ENCODE data around the gene CCDC43.
A peak's percentile ranks its signal among the peaks of the same experiment; 100 is the strongest.
"Not testable (repeated sequence)": the region's sequence is repeated elsewhere in the genome, so short reads cannot be mapped to it uniquely, and the experiment has no call there.

CCDC43 gene, protein sequence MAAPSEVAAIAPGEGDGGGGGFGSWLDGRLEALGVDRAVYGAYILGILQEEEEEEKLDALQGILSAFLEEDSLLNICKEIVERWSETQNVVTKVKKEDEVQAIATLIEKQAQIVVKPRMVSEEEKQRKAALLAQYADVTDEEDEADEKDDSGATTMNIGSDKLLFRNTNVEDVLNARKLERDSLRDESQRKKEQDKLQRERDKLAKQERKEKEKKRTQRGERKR

DNA sequence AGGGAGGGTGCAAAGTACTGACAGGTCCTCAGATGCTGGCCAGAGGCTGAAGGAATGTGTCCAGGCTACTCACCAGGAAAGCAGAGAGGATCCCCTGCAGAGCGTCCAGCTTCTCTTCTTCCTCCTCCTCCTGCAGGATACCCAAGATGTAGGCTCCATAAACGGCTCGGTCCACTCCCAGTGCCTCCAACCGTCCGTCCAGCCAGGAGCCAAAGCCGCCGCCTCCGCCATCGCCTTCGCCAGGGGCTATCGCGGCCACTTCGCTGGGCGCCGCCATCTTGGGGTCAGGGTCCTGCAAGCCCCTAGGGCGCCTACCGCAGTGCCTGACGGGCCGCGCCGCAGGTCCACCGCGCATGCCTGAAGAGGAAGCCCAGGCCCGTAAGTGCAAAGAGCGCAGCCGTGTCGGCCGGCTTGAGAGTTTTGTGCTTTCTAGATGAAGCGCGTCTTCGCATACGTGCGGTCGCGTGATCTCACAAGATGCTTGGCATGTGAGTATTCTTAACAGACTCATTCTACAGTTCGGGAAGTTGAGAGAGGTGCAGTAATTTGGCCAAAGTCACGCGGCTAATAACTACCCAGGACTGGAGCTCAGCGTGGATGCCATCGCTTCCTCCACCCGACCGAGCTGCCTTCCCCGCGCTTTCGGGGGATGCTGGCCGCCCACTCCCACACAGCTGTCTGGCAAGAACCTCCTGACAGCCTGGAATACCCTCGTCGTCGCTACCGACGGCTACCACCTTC is at the start of gene CCDC43:
CCDC43 (minus strand) TSS at position 300 of the 741 bp plus-strand sequence; CDS start at position 277, 23 bp downstream.
- peak; percentile 76 for DNase-seq (ENCODE audit: low read depth, low spot score)

DNA sequence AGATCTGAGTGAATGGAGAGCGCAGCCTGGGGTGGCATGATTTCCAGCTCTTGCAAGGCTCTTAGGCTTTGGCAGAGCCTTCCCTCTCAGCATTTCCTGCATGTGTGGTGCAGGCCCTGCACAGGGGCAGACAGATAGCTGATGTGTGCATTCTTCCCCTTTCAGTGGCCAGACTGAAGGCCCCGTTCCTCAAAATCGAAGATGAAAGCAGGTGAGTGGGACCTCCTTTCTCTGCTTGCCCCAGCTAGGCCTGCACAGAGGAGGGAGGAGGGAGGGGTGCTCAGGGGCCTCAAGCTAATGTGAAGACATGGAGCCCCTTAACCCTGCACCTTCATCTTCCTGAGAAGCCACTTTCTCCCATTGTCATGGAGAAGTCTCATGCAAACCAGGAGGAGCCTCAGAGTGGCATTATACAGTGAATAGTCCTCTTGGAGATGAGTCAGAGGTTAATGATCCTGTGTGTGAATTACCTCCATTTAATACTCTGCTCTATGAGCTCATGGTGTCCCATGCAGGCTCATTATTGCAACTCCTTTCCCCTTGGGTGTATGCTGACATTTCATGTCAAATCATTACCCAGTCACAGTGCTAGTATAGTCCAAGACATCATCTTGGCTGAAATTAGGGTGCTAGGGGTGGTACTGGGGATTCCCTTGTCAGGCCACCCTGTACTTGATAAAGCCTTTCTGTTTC is 48.8 kb upstream of the CCDC43 start:
- no peak for DNase-seq (ENCODE audit: low read depth, low spot score)

DNA sequence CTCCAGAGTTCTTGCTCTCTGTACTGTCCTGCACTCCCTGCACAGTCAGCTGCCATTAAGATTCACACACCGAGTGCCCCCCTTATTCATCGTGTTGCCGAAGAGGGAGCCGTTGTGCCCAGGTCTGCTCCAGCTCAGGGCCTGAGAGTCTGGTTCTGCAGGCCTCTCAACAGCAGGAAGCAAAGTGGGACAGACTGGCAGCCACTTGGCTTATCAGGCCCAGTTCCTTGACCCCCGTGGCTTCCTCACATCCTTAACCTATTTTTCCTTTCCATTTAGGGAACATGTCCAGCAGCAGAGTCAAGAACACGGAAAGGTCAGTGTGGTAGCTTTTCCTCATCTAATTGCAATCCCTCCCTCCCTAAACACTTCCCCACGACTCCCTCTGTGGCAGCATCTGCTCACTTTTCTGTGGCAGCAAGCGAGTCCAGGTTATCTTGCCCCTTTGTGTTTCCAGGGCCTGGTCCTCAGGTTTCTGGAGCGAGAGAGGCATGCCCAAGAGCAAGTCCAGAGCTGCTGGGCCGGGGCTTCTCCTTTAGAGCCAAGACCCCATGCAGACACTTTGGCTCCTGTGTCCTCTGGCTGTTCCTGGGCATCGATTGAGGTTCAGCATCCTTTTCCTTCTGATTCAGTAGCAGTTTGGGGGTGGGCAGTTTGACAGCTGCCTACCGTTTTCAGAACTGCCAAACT is 47.1 kb upstream of the CCDC43 start:
- no peak for DNase-seq (ENCODE audit: low read depth, low spot score)

DNA sequence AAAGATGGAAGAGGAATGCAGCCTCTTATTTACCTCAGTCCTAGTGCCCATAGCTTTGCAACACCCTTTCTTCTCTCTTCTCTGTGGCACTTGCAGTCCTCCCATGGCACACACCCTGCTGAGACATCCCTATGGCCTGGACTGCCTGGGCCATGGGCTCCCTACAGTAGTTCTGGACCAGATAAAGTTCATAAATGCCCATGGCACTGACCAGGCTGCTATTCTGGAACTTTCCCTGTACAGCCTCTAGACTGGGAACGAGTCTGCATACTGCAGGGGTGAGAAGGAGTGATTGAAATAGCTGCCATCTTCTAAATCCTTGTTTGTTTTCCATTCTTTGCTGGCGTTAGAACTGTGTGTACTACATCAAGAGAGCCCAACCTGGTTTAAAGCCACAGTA is 44.7 kb upstream of the CCDC43 start:
- DNase-seq (ENCODE audit: low read depth, low spot score): no peak

DNA sequence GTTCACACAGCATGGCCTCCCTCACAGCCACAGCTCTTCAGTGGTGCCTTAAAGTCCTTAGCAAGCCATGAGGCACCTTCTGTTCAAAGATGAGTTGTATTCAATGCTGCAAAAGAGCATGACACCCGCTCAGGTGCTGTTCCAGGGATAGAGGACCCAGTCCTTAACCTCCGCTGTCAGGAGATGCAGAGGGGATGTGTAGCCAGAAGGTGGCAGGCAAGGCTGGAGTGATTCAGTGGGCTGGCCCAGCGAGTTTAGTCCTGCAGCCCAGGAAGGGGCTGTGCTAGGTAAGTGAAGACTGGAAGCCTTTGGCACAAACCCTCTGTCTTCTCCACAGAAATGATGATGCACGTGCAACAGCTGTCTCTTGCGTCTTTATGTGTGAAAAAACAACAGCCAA is 44.2 kb upstream of the CCDC43 start:
- DNase-seq (ENCODE audit: low read depth, low spot score): no peak

DNA sequence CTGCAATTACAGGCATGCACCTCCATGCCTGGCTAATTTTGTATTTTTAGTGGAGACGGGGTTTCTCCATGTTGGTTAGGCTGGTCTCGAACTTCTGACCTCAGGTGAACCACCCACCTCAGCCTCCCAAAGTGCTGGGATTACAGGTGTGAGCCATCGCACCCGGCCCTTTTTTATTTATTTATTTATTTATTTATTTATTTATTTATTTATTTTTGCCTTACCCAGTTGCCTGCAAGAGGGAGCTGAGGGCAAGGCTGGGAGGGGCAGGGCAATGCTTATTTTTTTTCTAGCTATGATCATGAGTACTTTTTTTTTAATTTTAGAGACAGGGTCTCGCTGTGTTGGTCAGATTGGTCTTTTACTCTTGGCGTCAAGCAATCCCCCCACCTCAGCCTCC is 36.5 kb upstream of the CCDC43 start:
- not testable (repeated sequence) for DNase-seq (ENCODE audit: low read depth, low spot score)

DNA sequence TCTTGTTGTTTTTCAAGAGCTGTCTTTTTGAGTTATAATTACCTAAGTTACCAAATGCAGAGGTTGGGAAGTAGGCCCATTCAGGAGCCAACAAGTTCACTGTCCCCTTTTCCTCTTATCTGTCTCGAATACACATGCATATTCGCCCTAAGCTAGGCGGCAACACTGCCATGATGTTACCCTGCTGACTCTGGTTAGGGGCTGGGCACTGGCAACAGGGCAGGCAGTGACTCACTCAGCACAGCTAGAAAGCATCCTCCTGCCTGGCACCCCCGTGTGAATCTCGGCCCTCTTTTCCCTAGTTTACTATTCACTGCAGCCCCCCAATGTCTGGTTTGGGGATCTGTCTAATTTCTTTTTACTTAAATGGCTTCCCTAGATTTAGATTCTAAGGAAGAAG is 32.7 kb upstream of the CCDC43 start:
- DNase-seq (ENCODE audit: low read depth, low spot score): no peak

DNA sequence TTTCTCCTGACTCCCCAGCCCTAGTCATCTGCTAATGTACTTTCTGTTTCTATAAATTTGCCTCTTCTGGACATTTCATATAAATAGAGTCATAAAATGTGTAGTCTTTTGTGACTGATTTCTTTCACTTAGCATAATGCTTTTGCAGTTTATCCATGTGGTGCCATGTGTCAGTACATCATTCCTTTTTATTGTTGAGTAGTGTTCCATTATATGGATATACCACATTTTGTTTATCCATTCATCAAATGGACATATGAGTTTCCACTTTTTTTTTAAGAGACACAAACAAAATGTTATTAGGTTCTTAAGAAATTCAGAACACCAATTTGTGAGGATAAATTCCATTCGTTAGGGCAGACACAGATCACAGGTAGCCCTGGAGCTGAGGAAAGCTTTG is 29.9 kb upstream of the CCDC43 start:
- DNase-seq (ENCODE audit: low read depth, low spot score): no peak

DNA sequence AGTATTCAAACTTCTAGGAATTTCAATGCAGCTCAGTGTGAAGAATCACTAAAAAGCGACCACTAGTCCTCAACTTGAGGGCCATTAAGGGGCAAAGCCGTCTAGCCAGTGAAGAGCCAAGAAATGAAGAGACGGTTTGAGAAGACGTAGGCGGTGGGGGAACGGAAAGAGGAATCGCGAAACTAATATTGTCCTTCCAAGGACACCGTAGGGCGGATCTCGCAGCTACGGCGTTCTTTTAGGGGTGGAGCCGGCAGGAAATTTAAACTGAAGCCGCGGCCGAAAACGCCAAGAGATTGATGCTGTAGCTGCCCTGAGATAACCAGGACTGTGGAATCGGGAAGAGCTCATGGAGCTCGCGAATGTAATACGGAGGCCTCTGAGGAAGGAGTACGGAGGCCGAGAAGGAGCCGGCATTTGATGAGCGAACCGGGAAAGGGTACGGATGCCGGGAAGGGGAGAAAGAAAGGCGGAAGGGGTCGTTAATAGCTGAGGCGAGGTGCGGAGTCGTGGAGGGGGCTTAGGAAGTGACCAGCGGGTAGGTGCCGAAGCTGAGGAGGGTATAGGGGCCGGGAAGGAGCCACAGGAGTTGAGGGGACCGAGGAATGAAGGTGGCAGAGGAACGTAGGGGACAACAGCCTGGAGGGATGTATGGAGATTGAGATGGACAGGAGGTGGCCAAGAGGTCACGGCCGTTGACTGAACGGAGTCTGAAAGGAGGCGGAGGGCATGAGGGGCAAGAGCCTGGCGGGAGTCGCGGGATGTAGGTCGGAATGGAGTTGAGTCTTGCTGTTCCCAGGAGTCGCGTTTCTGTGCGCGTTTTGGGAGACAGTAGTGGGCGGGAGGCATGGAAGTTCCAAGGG is 19.1 kb upstream of the CCDC43 start, which contains the start of gene DBF4B:
DBF4B (plus strand) TSS at position 265 of the 863 bp plus-strand sequence; CDS start at position 421, 156 bp downstream.
- DNase-seq (ENCODE audit: low read depth, low spot score): peak; percentile 81

DNA sequence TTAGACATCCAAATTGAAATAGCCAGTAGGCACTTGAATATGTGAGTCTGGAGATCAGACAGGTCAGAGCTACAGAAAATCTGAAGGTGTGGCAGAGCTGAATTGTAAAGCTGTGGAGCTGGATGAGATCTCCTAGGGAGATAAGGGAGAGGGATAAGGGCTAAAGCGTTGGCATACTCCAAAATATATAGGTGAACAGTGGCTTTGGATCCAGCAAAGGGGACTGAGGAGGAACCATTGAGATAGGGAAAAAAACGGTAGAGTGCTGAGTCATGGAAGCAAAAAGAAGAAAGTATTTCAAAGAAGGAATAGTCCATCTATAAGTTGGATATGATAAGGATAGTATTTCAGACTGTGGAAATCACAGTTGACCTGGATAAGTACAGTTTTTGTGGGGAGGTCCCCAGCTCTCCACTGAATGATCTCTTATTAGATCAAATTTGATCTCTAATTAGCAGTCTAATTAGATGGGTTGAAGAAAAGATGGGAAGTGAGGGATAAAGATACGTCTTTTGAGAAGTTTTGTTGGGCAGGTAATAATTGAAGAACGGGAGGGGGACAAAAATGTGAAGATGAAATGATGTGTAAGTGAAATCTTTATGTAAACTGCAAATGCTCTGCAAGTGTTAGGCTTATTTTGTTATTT is 18.3 kb upstream of the CCDC43 start:
- DNase-seq (ENCODE audit: low read depth, low spot score): no peak

DNA sequence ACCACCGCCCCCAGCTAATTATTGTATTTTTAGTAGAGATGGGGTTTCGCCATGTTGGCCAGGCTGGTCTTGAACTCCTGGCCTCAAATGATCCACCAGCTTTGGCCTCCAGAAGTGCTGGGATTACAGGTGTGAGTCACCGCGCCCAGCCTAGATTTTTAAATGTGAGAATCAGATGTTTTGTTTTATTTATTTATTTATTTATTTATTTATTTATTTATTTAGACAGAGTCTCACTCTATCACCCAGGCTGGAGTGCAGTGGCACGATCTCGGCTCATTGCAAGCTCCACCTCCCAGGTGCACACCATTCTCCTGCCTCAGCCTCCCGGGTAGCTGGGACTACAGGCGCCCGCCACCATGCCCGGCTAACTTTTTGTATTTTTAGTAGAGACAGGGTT is 10.7 kb upstream of the CCDC43 start:
- not testable (repeated sequence) for DNase-seq (ENCODE audit: low read depth, low spot score)

DNA sequence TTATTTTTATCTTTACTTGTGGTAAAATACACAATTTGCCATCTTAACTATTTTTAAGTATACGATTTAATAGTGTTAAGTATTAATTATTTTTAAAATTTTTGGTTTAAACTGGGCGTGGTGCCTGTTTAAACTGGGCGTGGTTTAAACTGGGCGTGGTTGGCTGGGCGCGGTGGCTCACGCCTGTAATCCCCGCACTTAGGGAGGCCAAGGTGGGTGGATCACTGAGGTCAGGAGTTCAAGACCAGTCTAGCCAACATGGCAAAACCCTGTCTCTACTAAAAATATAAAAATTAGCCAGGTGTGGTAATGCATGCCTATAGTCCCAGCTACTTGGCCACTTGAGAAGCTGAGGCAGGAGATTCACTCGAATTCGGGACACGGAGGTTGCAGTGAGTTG is 4.0 kb upstream of the CCDC43 start:
- DNase-seq (ENCODE audit: low read depth, low spot score): no peak

DNA sequence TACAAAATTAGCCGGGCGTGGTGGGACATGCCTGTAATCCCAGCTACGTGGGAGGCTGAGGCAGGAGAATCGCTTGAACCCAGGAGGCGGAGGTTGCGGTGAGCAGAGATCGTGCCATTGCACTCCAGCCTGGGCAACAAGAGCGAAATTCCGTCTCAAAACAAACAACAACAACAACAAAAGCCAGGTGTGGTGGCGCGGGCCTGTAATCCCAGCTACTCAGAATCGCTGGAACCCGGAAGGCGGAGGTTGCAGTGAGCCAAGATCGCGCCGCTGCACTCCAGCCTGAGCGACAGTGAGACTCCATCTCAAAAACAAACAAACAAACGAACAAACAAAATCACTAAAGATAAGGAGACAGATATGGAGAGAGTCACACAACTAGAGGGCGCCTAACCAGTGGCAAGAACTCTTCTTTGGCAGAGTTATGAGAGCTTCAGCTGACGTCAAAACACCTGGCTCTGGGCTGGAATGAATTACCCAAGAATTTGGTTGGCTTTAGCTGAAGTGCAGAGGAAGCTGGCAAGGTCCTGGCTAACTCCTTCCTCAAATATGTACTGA is 1.2 kb upstream of the CCDC43 start:
- DNase-seq (ENCODE audit: low read depth, low spot score): not testable (repeated sequence)

DNA sequence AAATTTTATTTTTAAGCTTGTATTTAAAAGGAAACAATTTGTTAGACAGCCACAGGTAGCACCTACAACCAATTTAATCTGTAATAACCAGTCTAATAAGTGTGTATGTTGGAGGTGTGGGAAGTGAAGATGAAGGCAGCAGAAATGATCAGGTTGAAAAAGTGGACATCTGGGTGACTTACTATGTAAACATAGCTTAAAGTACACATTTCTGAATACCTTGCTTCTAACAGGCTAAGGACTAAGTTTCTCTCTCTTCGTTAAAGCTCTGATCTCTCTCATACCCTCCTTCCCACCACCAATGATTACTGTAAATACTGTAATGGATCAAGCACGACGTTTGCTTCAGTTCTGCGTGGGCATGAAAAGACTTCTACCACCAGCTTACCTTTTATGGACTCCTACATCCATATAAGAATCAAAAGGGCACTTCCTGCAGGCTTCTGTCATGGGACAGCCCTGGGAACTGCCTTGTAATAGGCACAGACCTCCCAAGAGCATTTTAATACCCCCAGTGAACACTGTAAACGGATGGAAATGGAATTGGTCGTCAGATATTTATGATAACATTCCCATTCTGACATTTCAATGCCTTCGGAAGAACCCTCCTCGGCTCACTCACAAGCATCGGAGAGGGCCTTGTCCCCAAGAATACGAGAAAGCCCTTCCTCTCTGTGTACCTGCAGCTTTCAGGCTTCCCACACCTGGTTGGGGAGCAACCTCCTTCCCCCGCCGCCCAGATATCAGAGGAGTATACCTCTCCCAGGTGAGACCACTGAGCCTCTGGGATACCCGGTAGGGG is 700 bp downstream of the CCDC43 start:
- no peak for DNase-seq (ENCODE audit: low read depth, low spot score)

DNA sequence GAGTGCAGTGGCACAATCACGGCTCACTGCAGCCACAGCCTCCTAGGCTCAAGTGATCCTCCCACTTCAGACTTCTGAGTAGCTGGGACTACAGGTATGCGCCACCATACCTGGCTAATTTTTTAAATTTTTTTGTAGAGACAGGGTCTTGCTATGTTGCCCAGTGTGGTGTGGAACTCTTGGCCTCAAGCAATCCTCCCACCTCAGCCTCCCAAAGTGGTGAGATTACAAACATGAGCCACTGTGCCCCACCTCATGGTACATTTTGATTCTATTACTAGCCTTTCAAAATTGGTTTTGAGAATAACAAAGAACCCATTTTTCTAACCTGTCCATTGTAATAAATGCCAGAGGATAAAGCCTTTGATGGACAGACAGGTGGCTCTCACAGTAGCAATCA is 1.4 kb downstream of the CCDC43 start:
- no peak for DNase-seq (ENCODE audit: low read depth, low spot score)

DNA sequence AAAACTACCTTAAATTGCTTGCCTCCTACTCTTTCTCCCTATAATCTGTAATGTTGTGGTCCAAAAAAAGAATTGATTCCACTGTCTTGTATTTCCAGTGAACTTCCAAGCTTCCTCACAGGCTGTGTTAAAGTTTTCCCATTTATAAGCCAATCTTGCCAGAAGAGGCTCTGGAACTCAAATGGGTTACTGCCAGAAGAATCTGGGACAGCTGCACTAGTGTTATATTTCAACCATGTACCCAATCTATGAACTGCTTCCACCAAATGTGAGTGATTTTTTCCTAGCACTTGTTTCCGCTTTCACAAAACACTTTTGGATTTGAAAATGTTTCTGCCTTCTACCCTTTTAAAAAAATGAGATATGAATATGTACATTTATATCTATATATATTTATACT is 1.8 kb downstream of the CCDC43 start:
- no peak for DNase-seq (ENCODE audit: low read depth, low spot score)

DNA sequence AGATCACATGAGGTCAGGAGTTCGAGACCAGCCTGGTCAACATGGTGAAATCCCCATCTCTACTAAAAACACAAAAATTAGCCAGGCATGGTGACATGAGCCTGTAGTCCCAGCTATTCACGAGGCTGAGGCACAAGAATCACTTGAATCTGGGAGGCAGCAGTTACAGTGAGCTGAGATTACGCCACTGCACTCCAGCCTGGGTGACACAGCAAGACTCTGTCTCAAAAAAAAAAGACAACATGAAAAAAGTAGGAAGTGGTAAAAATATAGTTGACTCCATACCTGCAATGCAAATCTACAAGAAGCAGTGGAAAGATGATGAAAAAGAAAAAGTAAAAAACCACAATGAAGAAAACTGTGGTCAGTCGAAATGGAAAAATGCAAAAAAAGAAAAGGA is 6.3 kb downstream of the CCDC43 start:
- DNase-seq (ENCODE audit: low read depth, low spot score): not testable (repeated sequence)

DNA sequence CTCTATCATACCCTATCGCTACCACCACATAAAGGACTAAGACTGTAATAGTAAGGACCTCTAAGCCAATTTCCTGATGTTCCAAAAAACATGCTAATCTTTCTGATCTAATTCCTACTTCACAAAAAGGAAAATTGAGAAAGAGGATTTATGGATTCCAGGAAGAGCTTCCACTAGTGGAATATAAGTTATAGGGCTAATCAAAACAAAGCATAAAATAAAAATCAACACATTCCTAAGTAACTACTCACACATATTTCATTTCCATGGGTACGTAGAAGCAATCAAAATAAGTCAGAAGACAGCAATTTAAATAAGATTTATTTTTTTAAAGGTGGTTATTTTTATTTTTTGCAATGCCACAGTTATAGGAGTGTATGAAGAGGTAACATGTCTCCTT is 12.4 kb downstream of the CCDC43 start:
- DNase-seq (ENCODE audit: low read depth, low spot score): no peak

DNA sequence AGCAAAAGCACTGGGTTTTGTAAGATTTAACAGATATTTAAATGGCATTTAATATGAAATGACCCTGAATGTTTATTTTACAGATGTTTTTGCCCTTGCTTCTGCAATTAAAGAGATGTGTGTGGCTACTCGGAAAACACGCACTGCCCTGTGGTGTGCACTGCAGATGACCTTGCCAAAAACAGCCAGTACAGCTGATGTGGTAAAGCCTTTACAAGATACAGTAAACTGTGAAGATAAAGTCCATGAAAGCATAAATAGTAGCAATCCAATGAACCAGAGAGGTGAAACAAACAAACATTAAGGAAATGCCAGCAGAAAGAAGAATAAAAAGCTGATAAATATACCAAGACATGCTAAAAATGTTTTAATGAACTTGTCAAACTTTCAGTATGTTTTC is 15.7 kb downstream of the CCDC43 start:
- no peak for DNase-seq (ENCODE audit: low read depth, low spot score)
